B cell (primary cell): ENCODE measurements around the gene MAGEB6. TPM values are rescaled to one million over a fixed set of nuclear protein-coding genes. Genes with fewer than 3 reads are reported as not detected.
"Not testable (repeated sequence)": the region's sequence is repeated elsewhere in the genome, so short reads cannot be mapped to it uniquely, and the experiment has no call there.

Experiments
- ATAC-seq: fragments of 200-7000 bp; cut with Tn5 transposase; one replicate; pipeline ENCODE4 v1.10.0; 2021; ENCODE audit warnings: low read depth, mild to moderate bottlenecking, moderate number of reproducible peaks, moderate library complexity
- CTCF ChIA-PET: fragments of 350-600 bp; sonication (Branson Sonifier 250); formaldehyde crosslinking; loops from one replicate; lab custom pipeline; 2021; ENCODE audit warnings: antibody characterized with exemption, inconsistent platforms; lab: Charles Lee
- POLR2A ChIA-PET: fragments of 350-600 bp; sonication (Branson Sonifier 250); formaldehyde crosslinking; loops from one replicate; lab custom pipeline; 2021; ENCODE audit warnings: antibody characterized with exemption; lab: Charles Lee
- DNase-seq: peaks from one replicate; pipeline ENCODE4 v3.0.0; 2013
- H2AFZ ChIP-seq: 2 replicates; pipeline ENCODE4 v1.6.1; 2012; ENCODE audit warnings: mild to moderate bottlenecking, low read depth, low read length; ENCODE audit not compliant: insufficient read depth, poor library complexity, severe bottlenecking
- H3K27ac ChIP-seq, 2 donors: 1 replicate in 1 of 2; 2 replicates in 1 of 2; pipeline ENCODE4 v1.5.1; 2012 to 2013; ENCODE audit warnings: low read length in 2 of 2, mild to moderate bottlenecking in 2 of 2, moderate library complexity in 1 of 2
- H3K27me3 ChIP-seq, 4 experiments: fragments of 200-600 bp in 1 of 4; sonication (generic) in 1 of 4; replicated peaks in 1 of 4; 1 replicate in 2 of 4; 2 replicates in 2 of 4; pipeline versions ENCODE4 v1.6.1 to v1.7.0; 2013 to 2016; ENCODE audit warnings: low read length in 3 of 4, mild to moderate bottlenecking in 2 of 4, mixed read lengths in 1 of 4, moderate library complexity in 1 of 4; ENCODE audit not compliant: insufficient read depth in 4 of 4, control insufficient read depth in 3 of 4; ENCODE audit errors: control extremely low read depth in 1 of 4
- H3K36me3 ChIP-seq, 2 experiments: replicated peaks in 1 of 2; 1 replicate in 1 of 2; 2 replicates in 1 of 2; pipeline versions ENCODE4 v1.6.1 to v1.7.1; 2013; ENCODE audit warnings: low read length in 1 of 2; ENCODE audit not compliant: insufficient read depth in 2 of 2, control insufficient read depth in 1 of 2; ENCODE audit errors: control extremely low read depth in 1 of 2, extremely low read depth in 1 of 2
- H3K4me1 ChIP-seq, 2 donors: fragments of 200-600 bp in 1 of 2; sonication (generic) in 1 of 2; 1 replicate in 1 of 2; 2 replicates in 1 of 2; pipeline versions ENCODE4 v1.5.1 to v1.6.1; 2013 to 2017; ENCODE audit warnings: low read length in 2 of 2; ENCODE audit not compliant: control insufficient read depth in 2 of 2, insufficient read depth in 2 of 2
- H3K4me2 ChIP-seq: replicated peaks from 2 replicates; pipeline ENCODE3; 2012; ENCODE audit warnings: mild to moderate bottlenecking, low read depth, low read length; ENCODE audit not compliant: poor library complexity, severe bottlenecking
- H3K4me3 ChIP-seq, 5 experiments: fragments of 200-600 bp in 1 of 5; sonication (generic) in 1 of 5; 1 replicate in 3 of 5; 2 replicates in 2 of 5; pipeline versions ENCODE4 v1.5.1 to v1.7.0; 2011 to 2016; ENCODE audit warnings: low read length in 4 of 5, mild to moderate bottlenecking in 4 of 5, low read depth in 2 of 5, control low read depth in 1 of 5, moderate library complexity in 1 of 5; ENCODE audit not compliant: insufficient read depth in 1 of 5; ENCODE audit errors: control extremely low read depth in 1 of 5, extremely low read depth in 1 of 5
- H3K79me2 ChIP-seq: fragments of 200-600 bp; sonication (generic); one replicate; pipeline ENCODE4 v1.6.0; 2016; ENCODE audit warnings: low read length; ENCODE audit not compliant: control insufficient read depth, insufficient read depth
- H3K9ac ChIP-seq: fragments of 200-600 bp; sonication (generic); 2 replicates; pipeline ENCODE4 v1.6.1; 2017; ENCODE audit warnings: mild to moderate bottlenecking, low read length, moderate library complexity
- H3K9me3 ChIP-seq, 3 donors: one replicate each; pipeline versions ENCODE4 v1.6.1 to v1.7.1; 2013; ENCODE audit warnings: low read length in 2 of 3; ENCODE audit not compliant: control insufficient read depth in 2 of 3, insufficient read depth in 1 of 3; ENCODE audit errors: control extremely low read depth in 1 of 3
- H4K20me1 ChIP-seq: 2 replicates; pipeline ENCODE4 v1.6.0; 2012; ENCODE audit warnings: mild to moderate bottlenecking, low read length; ENCODE audit not compliant: insufficient read depth, control insufficient read depth, poor library complexity, severe bottlenecking
- H3K27ac Mint-ChIP-seq: one replicate; pipeline ENCODE4 v1.8.0; 2021; ENCODE audit warnings: mixed read lengths
- H3K27me3 Mint-ChIP-seq: one replicate; pipeline ENCODE4 v1.8.0; 2021; ENCODE audit warnings: mixed read lengths
- H3K4me1 Mint-ChIP-seq: one replicate; pipeline ENCODE4 v1.8.0; 2021; ENCODE audit warnings: mixed read lengths
- H3K4me3 Mint-ChIP-seq: one replicate; pipeline ENCODE4 v1.8.0; 2021; ENCODE audit warnings: mixed read lengths
- H3K9me3 Mint-ChIP-seq: one replicate; pipeline ENCODE4 v1.8.0; 2022; ENCODE audit warnings: mixed read lengths; ENCODE audit not compliant: insufficient read depth
- CTCF ChIP-seq: fragments of 200-600 bp; IDR thresholded peaks from one replicate; pipeline ENCODE4 v1.8.0; 2022; ENCODE audit warnings: antibody characterized with exemption, mild to moderate bottlenecking
- EZH2 ChIP-seq: IDR thresholded peaks from 2 replicates; pipeline ENCODE4 v1.6.1; 2012; ENCODE audit warnings: borderline replicate concordance, low read depth, mild to moderate bottlenecking, moderate library complexity, low read length; ENCODE audit not compliant: insufficient read depth, poor library complexity, severe bottlenecking
- WGBS: methylation state at CpG from one replicate; pipeline ENCODE4 v1.1.5; 2013; ENCODE audit warnings: missing lambda C conversion rate; ENCODE audit not compliant: insufficient coverage; 5-methylcytosine and 5-hydroxymethylcytosine counted together
- intact Hi-C: fragments of 100-400 bp; cut with micrococcal nuclease; formaldehyde crosslinking; loops from one replicate; pipeline ENCODE4 v1.10.0; 2022
- polyA plus RNA-seq: library from polyadenylated mRNA; depleted of rRNA; stranded (reverse); fragments of >200 nt; gene quantifications from 2 replicates; pipeline ENCODE4 v1.2.3, GENCODE V29; 2012
- total RNA-seq, 2 donors: library from RNA; stranded (reverse); fragments of 120-200 nt in 1 of 2; gene quantifications; 1 replicate in 1 of 2; 2 replicates in 1 of 2; pipeline versions ENCODE4 v1.2.3 to v1.2.4, GENCODE V29; 2013 to 2022

MAGEB6 gene
- total and polyA plus RNA-seq, 2 donors (not counting 1 experiment from before 2014, with no cell fraction given) = not detected

GRCh38 chrX:26160301-26160700, 31.9 kb upstream of the MAGEB6 start, which contains the start of gene MAGEB6B:
Gene MAGEB6B (plus strand): TSS chrX:26160601. CDS start chrX:26160601, 0 bp downstream.
- ATAC-seq = no peak
- no peaks in the 10 kb centered on the region for H3K27me3 ChIP-seq
- ChIA-PET CTCF (no interaction called here), POLR2A (no interaction called here)
- no peaks in the 10 kb centered on the region for H4K20me1 ChIP-seq
- no peak within 1 kb of the TSS for H3K4me3 ChIP-seq
- no peak within 1 kb of the TSS for H2AFZ ChIP-seq
- 99% methylated on average over 8 of the region's 10 CpGs for WGBS
- no peak within 1 kb of the TSS for H3K9ac ChIP-seq
- no peaks in the 10 kb centered on the region for H3K79me2 ChIP-seq
- no peaks in the 10 kb centered on the region for H3K36me3 ChIP-seq
- no peak for DNase-seq
- Mint-ChIP-seq H3K4me1 (no peaks in the 10 kb centered on the region), H3K27me3 (no peaks in the 10 kb centered on the region), H3K27ac (no peak within 1 kb of the TSS), H3K4me3 (no peak within 1 kb of the TSS), H3K9me3 (no peaks in the 10 kb centered on the region)
- intact Hi-C loops = no loop called here
- no peak within 1 kb of the TSS for H3K4me2 ChIP-seq
- peaks cover 0 to 11% (median 0%) of the 10 kb centered on the region in 3 donors for H3K9me3 ChIP-seq
- H3K27ac ChIP-seq = no peak within 1 kb of the TSS
- TF ChIP-seq CTCF = no peak
- no peak for TF ChIP-seq EZH2
- no peaks in the 10 kb centered on the region for H3K4me1 ChIP-seq

- Histone ChIP-seq H3K79me2 (no peaks in the 10 kb centered on the region), H3K9ac (no peak overlapping the region), H4K20me1 (no peaks in the 10 kb centered on the region), H2AFZ (no peak overlapping the region), H3K4me3 (no peak overlapping the region), H3K4me2 (no peak overlapping the region), H3K4me1 (no peaks in the 10 kb centered on the region), H3K9me3 (no peaks in the 10 kb centered on the region), H3K27me3 (no peaks in the 10 kb centered on the region), H3K36me3 (no peaks in the 10 kb centered on the region), H3K27ac (no peak overlapping the region)
- H3K4me1 Mint-ChIP-seq = no peaks in the 10 kb centered on the region
- intact Hi-C loops = no loop called here
- TF ChIP-seq CTCF (no peak), EZH2 (no peak)
- no peak overlapping the region for H3K27ac Mint-ChIP-seq
- DNase-seq (no peak), ATAC-seq (no peak)
- H3K9me3 Mint-ChIP-seq = no peaks in the 10 kb centered on the region
- CTCF ChIA-PET = no interaction called here
- POLR2A ChIA-PET = no interaction called here
- H3K4me3 Mint-ChIP-seq = no peak overlapping the region
- no peaks in the 10 kb centered on the region for H3K27me3 Mint-ChIP-seq
Measured at GRCh38 chrX:26203561-26203960, 11.3 kb downstream of the MAGEB6 start.

GRCh38 chrX:26204717-26205116, 12.5 kb downstream of the MAGEB6 start:
- H3K27ac Mint-ChIP-seq = not testable (repeated sequence)

More at GRCh38 chrX:26204717-26205116, 12.5 kb downstream of the MAGEB6 start:
- H3K4me3 ChIP-seq, H3K4me3 Mint-ChIP-seq, H3K9me3 ChIP-seq, H2AFZ ChIP-seq, H3K9ac ChIP-seq, H3K36me3 ChIP-seq, H3K4me2 ChIP-seq, POLR2A ChIA-PET, H3K27me3 Mint-ChIP-seq, H3K4me1 Mint-ChIP-seq, CTCF ChIA-PET, H4K20me1 ChIP-seq, H3K9me3 Mint-ChIP-seq, ATAC-seq, H3K79me2 ChIP-seq, DNase-seq, H3K4me1 ChIP-seq, intact Hi-C loops, H3K27ac ChIP-seq, H3K27me3 ChIP-seq: not testable (repeated sequence)
- WGBS = 95% methylated on average over 16 of the region's 27 CpGs
